Effector memory CD4-positive, alpha-beta T cell (primary cell): ENCODE results near the gene AGAP2.
"Not testable (repeated sequence)": the region's sequence is repeated elsewhere in the genome, so short reads cannot be mapped to it uniquely, and the experiment has no call there.

ENCODE experiments used
- DNase-seq, 3 donors: peaks; one replicate each; pipeline ENCODE4 v3.0.0-alpha.2; 2020
- H3K27ac ChIP-seq: 2 replicates; pipeline ENCODE4 v1.7.0; 2013; ENCODE audit warnings: mild to moderate bottlenecking, low read length, moderate library complexity; ENCODE audit not compliant: insufficient read depth, poor library complexity, severe bottlenecking
- H3K27me3 ChIP-seq: replicated peaks from 2 replicates; pipeline ENCODE4 v1.7.0; 2013; ENCODE audit warnings: mild to moderate bottlenecking, low read length; ENCODE audit not compliant: insufficient read depth, control insufficient read depth, poor library complexity, severe bottlenecking
- H3K36me3 ChIP-seq: 2 replicates; pipeline ENCODE4 v1.7.0; 2013; ENCODE audit warnings: mild to moderate bottlenecking, low read length, moderate library complexity; ENCODE audit not compliant: control insufficient read depth, insufficient read depth
- H3K4me1 ChIP-seq: 2 replicates; pipeline ENCODE4 v1.7.0; 2013; ENCODE audit warnings: low read length, mild to moderate bottlenecking; ENCODE audit not compliant: control insufficient read depth, insufficient read depth, poor library complexity, severe bottlenecking
- H3K4me3 ChIP-seq: 2 replicates; pipeline ENCODE4 v1.7.0; 2013; ENCODE audit warnings: low read length, low read depth, mild to moderate bottlenecking; ENCODE audit not compliant: insufficient read depth, poor library complexity, severe bottlenecking
- H3K9me3 ChIP-seq: 2 replicates; pipeline ENCODE4 v1.7.0; 2013; ENCODE audit warnings: mild to moderate bottlenecking, low read length, moderate library complexity; ENCODE audit not compliant: control insufficient read depth

AGAP2 gene

DNA sequence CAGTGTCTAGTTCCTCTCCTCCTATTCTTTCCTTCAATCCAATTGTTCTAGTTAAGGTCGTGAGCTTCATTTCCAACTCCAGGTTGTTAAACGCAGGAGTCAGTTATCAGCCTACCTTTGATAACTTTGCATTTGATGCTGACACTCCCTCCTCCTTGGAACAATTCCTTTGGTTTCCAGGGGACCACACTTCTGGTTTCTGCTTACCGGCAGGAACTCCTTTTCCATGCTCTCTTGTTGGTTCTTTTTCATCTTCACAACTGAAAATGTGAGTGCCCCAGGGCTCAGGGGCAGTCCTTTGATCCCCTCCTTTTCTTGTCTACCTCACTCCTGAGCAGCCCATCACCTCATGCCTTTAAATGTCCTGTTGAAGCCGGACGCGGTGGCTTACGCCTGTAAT lies 38.8 kb upstream of the AGAP2 start:
- peaks cover 30% of the 10 kb centered on the region for H3K4me1 ChIP-seq
- H3K9me3 ChIP-seq: no peaks in the 10 kb centered on the region
- H3K36me3 ChIP-seq: no peaks in the 10 kb centered on the region
- no peak for DNase-seq
- H3K27me3 ChIP-seq: no peaks in the 10 kb centered on the region
- H3K4me3 ChIP-seq: no peak overlapping the region
- H3K27ac ChIP-seq: no peak overlapping the region

- Histone ChIP-seq H3K27ac (no peak overlapping the region), H3K36me3 (no peaks in the 10 kb centered on the region), H3K9me3 (no peaks in the 10 kb centered on the region), H3K4me1 (peaks cover 19% of the 10 kb centered on the region), H3K27me3 (no peaks in the 10 kb centered on the region), H3K4me3 (no peak overlapping the region)
- no peak for DNase-seq
These were observed 37.7 kb upstream of the AGAP2 start for GRCh38 chr12:57776247-57776587.

DNA sequence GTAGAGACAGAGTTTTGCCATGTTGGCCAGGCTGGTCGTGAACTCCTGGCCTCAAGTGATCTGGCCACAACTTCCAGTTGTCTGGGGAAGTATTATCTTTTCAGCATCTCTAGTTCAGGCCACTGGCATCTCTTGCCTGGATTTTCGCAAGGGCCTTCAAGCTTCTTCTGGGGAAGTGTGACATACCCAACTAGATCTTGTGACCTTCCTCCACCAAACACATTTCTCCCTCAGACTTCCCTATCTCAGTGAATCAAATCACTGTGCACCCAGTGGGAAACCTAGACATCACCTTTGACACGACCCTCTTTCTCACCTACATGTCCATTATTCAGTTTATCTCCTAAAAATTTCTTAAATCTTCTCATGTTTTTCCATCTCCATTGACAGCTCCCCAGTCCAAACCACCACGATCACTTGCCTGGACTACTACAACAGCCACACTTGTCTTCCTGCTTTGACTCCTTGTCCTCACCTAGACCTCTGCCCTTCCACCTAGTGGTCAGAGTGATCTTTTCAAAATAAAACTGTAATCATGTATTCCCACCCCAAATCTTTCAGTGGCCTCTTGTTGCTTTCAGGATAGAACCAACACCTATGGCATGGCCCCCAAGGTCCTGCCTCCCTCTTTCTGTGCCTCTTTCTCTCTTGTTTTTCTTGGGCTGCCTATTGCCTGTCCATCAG lies 37.2 kb upstream of the AGAP2 start:
- H3K36me3 ChIP-seq: no peaks in the 10 kb centered on the region
- H3K9me3 ChIP-seq: no peaks in the 10 kb centered on the region
- no peak overlapping the region for H3K27ac ChIP-seq
- H3K27me3 ChIP-seq: no peaks in the 10 kb centered on the region
- DNase-seq: no peak
- no peak overlapping the region for H3K4me3 ChIP-seq
- H3K4me1 ChIP-seq: peaks cover 13% of the 10 kb centered on the region

GRCh38 chr12:57775044-57775443 lies 36.5 kb upstream of the AGAP2 start:
- H3K9me3 ChIP-seq: no peaks in the 10 kb centered on the region
- peaks cover 7% of the 10 kb centered on the region for H3K4me1 ChIP-seq
- H3K36me3 ChIP-seq: no peaks in the 10 kb centered on the region
- H3K4me3 ChIP-seq: no peak overlapping the region
- no peaks in the 10 kb centered on the region for H3K27me3 ChIP-seq
- no peak overlapping the region for H3K27ac ChIP-seq
- DNase-seq: no peak

DNA sequence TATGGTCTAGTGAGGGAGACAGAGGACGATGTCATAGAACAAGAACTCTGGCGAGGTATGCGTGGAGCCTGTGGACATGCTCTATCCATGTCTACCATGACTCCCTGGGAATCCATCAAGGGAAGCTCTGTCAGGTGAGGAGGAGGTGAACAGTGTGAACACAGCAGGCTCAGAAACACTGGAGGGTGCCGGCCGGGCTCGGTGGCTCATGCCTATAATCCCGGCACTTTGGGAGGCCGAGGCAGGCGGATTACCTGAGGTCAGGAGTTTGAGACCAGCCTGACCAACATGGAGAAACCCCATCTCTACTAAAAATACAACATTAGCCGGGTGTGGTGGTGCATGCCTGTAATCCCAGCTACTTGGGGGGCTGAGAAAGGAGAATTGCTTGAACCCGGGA lies 36.1 kb upstream of the AGAP2 start:
- H3K4me3 ChIP-seq, DNase-seq, H3K27me3 ChIP-seq, H3K4me1 ChIP-seq, H3K9me3 ChIP-seq, H3K36me3 ChIP-seq, H3K27ac ChIP-seq: not testable (repeated sequence)

GRCh38 chr12:57772429-57773322 lies 34.1 kb upstream of the AGAP2 start, which contains the start of gene EEF1AKMT3:
Gene EEF1AKMT3, plus strand, starts transcription at chr12:57772614. Its CDS starts 111 bp downstream, at chr12:57772725.
- DNase-seq: no peak
- Histone ChIP-seq H3K4me1 (peaks cover 2% of the 10 kb centered on the region), H3K9me3 (no peaks in the 10 kb centered on the region), H3K36me3 (peaks cover 3% of the 10 kb centered on the region), H3K27ac (peak within 1 kb of the TSS; percentile 76), H3K27me3 (no peaks in the 10 kb centered on the region), H3K4me3 (peak within 1 kb of the TSS; percentile 75)

DNA sequence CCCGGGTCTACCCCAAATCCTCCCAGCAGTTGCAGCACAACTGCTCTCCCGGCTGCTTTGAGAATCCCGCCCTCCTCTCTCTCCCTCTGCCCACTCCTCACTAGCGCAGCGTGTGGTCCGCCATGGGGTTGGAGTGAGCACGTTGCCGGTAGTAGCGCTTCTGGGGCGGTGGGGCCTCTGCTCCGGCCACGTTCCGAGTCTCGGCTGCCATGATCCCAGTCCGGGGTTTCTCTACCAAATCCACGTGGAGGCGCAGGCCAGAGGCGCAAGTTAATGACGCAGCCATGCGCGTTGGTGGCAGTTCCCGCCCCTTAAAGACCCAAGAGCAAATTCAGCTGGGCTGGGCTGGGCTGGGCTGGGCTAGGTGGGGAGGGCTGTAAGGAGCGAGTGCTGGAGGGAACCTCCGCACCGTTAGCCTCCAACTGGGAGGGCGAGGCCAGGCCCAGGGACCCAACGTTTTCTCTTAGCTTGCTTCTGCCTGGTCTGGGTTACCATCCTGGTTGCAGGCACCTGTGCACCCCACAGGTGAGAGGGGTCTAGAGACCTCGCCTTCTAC lies 33.4 kb upstream of the AGAP2 start, which contains the start of gene METTL1:
Gene METTL1, minus strand, starts transcription at position 233 of the 556 bp plus-strand sequence. Its CDS starts 22 bp downstream, at position 211.
- Histone ChIP-seq H3K4me3 (peak within 1 kb of the TSS; percentile 75), H3K36me3 (peaks cover 3% of the 10 kb centered on the region), H3K4me1 (peaks cover 4% of the 10 kb centered on the region), H3K9me3 (no peaks in the 10 kb centered on the region), H3K27me3 (peaks cover 1% of the 10 kb centered on the region), H3K27ac (peak within 1 kb of the TSS; percentile 76)
- DNase-seq: peak; percentile 76 to 88 (median 86)

DNA sequence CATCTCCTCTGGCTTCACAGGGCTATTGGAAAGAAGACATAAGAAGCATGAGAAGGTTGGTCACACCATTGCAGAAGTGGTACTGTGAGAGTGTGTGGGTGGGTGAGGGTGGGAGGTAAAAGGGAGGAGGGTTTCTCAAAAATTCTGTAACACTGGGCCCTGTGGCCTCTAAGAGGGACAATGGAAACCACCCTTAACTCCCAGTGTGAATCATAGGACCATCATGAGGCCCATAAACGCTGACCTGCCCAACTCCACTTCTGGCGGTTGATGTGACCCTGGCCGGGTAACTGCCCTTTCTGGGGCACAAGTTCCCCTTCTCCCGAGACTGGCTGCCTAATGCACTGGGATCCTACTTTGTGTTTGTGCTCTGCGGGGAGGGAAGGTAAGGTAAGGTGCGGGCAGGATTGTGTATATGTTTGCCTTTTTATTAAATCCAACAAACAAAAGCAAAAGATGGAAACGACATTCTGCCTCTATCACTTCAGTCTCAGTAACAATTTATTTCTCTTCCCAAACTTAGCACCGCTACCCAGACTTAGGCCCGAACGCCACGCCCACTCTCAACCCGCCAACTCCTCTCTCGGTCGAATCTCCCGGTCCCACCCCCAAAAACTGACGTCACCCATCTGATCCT lies 32.8 kb upstream of the AGAP2 start:
- peaks cover 6% of the 10 kb centered on the region for H3K27me3 ChIP-seq
- H3K36me3 ChIP-seq: peaks cover 3% of the 10 kb centered on the region
- peak; percentile 66 to 78 (median 74) for DNase-seq
- peaks cover 10% of the 10 kb centered on the region for H3K4me1 ChIP-seq
- peak overlapping the region; percentile 76 for H3K27ac ChIP-seq
- no peaks in the 10 kb centered on the region for H3K9me3 ChIP-seq
- peak overlapping the region; percentile 75 for H3K4me3 ChIP-seq

DNA sequence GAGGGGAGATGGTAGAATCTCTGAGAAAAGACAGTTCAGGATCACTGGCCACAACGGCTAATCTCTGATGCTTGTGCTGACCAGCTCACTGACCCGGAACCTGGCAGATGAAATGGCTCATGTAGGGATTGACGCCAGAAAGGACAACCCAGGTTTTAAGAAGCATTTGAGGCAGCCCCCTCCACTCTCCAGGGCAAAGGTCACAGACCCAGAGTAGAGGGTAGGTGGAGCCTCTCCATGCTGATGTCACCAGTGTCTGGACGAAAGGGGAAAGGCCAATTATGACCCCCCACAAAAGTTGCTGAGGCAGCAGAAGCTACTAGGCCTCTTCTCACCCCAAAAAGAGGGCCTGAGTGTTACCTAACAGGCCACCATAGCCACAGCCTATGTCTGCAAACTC lies 32.2 kb upstream of the AGAP2 start:
- peak overlapping the region; percentile 76 for H3K27ac ChIP-seq
- peaks cover 10% of the 10 kb centered on the region for H3K27me3 ChIP-seq
- no peak overlapping the region for H3K4me3 ChIP-seq
- H3K36me3 ChIP-seq: peaks cover 3% of the 10 kb centered on the region
- no peak for DNase-seq
- H3K4me1 ChIP-seq: peaks cover 16% of the 10 kb centered on the region
- no peaks in the 10 kb centered on the region for H3K9me3 ChIP-seq
